ENCODE measurements around the gene FLOT1. TPM values are rescaled to one million over a fixed set of nuclear protein-coding genes. Genes with fewer than 3 reads are reported as not detected.
A peak's percentile ranks its signal among the peaks of the same experiment; 100 is the strongest.

FLOT1 gene
- total and polyA plus RNA-seq, 2 of the 13 experiments (the other 11 are each of a cell fraction or from before 2014, with no cell fraction given), result 82.3 to 130 TPM

GRCh38 chr6:30769088-30769852 lies 26.8 kb upstream of the FLOT1 start (continued):
- no peak for TF ChIP-seq ZBTB40 (IDR thresholded peaks at IDR 0.05)
- TF ChIP-seq ZBTB40 (CRISPR knock-in tag; IDR thresholded peaks at IDR 0.05), result peak; percentile 42; the same call in 1 of the 2 replicates
- no peak for TF ChIP-seq ZFP82 (CRISPR knock-in tag; IDR thresholded peaks at IDR 0.05; ENCODE audit: borderline replicate concordance)
- TF ChIP-seq ELK4 (CRISPR knock-in tag; IDR thresholded peaks at IDR 0.05; ENCODE audit: borderline replicate concordance), result no peak
- TF ChIP-seq ZNF687 (CRISPR knock-in tag; IDR thresholded peaks at IDR 0.05), result peak; percentile 96
- TF ChIP-seq REST (IDR thresholded peaks at IDR 0.05; ENCODE audit: borderline replicate concordance in 1 of 2, low read depth in 1 of 2, low read length in 2 of 2), result 0 out of 4 replicates have a peak, but pooled peaks of 1 of the 2 experiments have one; percentile 39
- TF ChIP-seq ZEB1 (IDR thresholded peaks at IDR 0.05; ENCODE audit: insufficient replicate concordance, low read depth), result peak; percentile 6
- 0 out of 2 replicates have a peak, but pooled peaks have one; percentile 44 for TF ChIP-seq KDM3A (CRISPR knock-in tag; IDR thresholded peaks at IDR 0.05; ENCODE audit: low read depth)
- peak; percentile 87 for TF ChIP-seq MEF2D (CRISPR knock-in tag; IDR thresholded peaks at IDR 0.05)
